K562 (cell line): ENCODE data around the gene SYVN1. TPM values are rescaled to one million over a fixed set of nuclear protein-coding genes. Genes with fewer than 3 reads are reported as not detected.

Experiments used
- ARID3B ChIP-seq: fragments of 250-450 bp; sonication (Bioruptor Pico); IDR thresholded peaks from 2 replicates; pipeline ENCODE4 v1.4.0; 2020; ENCODE audit warnings: borderline replicate concordance
- BDP1 ChIP-seq: IDR thresholded peaks from 3 replicates; pipeline ENCODE4 v1.6.1; 2011; ENCODE audit not compliant: insufficient read length, insufficient read depth
- CBX3 ChIP-seq, 2 experiments: IDR thresholded peaks; 1 replicate in 1 of 2; 2 replicates in 1 of 2; pipeline ENCODE4 v1.6.1; 2012; ENCODE audit warnings: inconsistent platforms in 2 of 2, low read length in 2 of 2, borderline replicate concordance in 1 of 2, control low read depth in 1 of 2
- CHD2 ChIP-seq: IDR thresholded peaks from 2 replicates; pipeline ENCODE4 v1.6.1; 2011; ENCODE audit warnings: low read depth, low read length
- ELF1 ChIP-seq: fragments of 200-800 bp; sonication (Bioruptor generic); IDR thresholded peaks from 2 replicates; pipeline ENCODE4 v1.6.1; 2016; ENCODE audit warnings: missing genetic modification characterization, missing compliant biosample characterization
- FOXJ2 ChIP-seq: fragments of 200-800 bp; sonication (Bioruptor generic); IDR thresholded peaks from 2 replicates; pipeline ENCODE4 v1.6.1; 2016; ENCODE audit warnings: missing genetic modification characterization, missing compliant biosample characterization
- GABPA ChIP-seq: fragments of 200-800 bp; sonication (Bioruptor generic); conservative IDR thresholded peaks from 2 replicates; pipeline ENCODE4 v1.6.1; 2016; ENCODE audit warnings: low read depth, missing genetic modification characterization, missing compliant biosample characterization
- KLF10 ChIP-seq: fragments of 250-450 bp; sonication (Bioruptor Pico); IDR thresholded peaks from 2 replicates; pipeline ENCODE4 v1.6.1; 2021; ENCODE audit warnings: matching md5 sums
- LEF1 ChIP-seq: fragments of 450-650 bp; IDR thresholded peaks from 2 replicates; pipeline ENCODE4 v1.6.1; 2016; ENCODE audit warnings: mild to moderate bottlenecking
- MTF1 ChIP-seq: fragments of 250-450 bp; sonication (Bioruptor Pico); IDR thresholded peaks from 2 replicates; pipeline ENCODE4 v1.9.0; 2021; ENCODE audit warnings: moderate library complexity, mild to moderate bottlenecking, inconsistent platforms, borderline replicate concordance
- PHF20 ChIP-seq: fragments of 450-650 bp; IDR thresholded peaks from 2 replicates; pipeline ENCODE4 v1.6.1; 2018; ENCODE audit not compliant: partially characterized antibody
- POLR3G ChIP-seq: IDR thresholded peaks from 2 replicates; pipeline ENCODE4 v1.6.1; 2011; ENCODE audit not compliant: insufficient read length, insufficient replicate concordance; ENCODE audit errors: extremely low read depth
- PTTG1 ChIP-seq: fragments of 450-650 bp; IDR thresholded peaks from 2 replicates; pipeline ENCODE4 v1.6.1; 2016; ENCODE audit warnings: low read depth, mild to moderate bottlenecking, missing genetic modification characterization, missing compliant biosample characterization
- SMAD4 ChIP-seq: fragments of 250-450 bp; sonication (Bioruptor Pico); conservative IDR thresholded peaks from 2 replicates; pipeline ENCODE4 v1.8.0; 2021; ENCODE audit warnings: inconsistent platforms, mild to moderate bottlenecking, moderate library complexity
- SUPT5H ChIP-seq: fragments of 450-650 bp; IDR thresholded peaks from 2 replicates; pipeline ENCODE4 v1.6.1; 2016
- U2AF1 ChIP-seq: fragments of 200-400 bp; formaldehyde crosslinking; optimal IDR thresholded peaks from 2 replicates; pipeline ENCODE3; 2017; ENCODE audit warnings: mild to moderate bottlenecking, low read depth, low read length, moderate library complexity
- ZNF12 ChIP-seq: sonication (generic); formaldehyde crosslinking; IDR thresholded peaks from 2 replicates; pipeline ENCODE4 v1.4.0; 2020; ENCODE audit warnings: mild to moderate bottlenecking, missing genetic modification reagents
- polyA plus RNA-seq, 8 experiments: library from polyadenylated mRNA; depleted of rRNA in 4 of 8; stranded (reverse) in 5 of 8; unstranded in 3 of 8; fragments of >200 nt; fragmentation: Nextera tagmentation in 2 of 8; fragmentation: Illumina TruSeq in 1 of 8; extraction: Ambion mirVana in 2 of 8; extraction: Trizol in 1 of 8; gene quantifications; 2 replicates each; pipeline versions ENCODE4 v1.2.1 to v1.2.3, GENCODE V29; 2011 to 2014; ENCODE audit warnings: inconsistent platforms in 1 of 8, missing spikeins in 1 of 8
- total RNA-seq, 7 experiments: library from RNA; depleted of rRNA in 6 of 7; stranded (reverse); fragments of >200 nt in 6 of 7; fragmentation: Illumina TruSeq in 2 of 7; extraction: Trizol in 2 of 7; gene quantifications; 2 replicates each; pipeline versions ENCODE4 v1.2.1 to v1.2.3, GENCODE V29; 2011 to 2021; ENCODE audit warnings: low replicate concordance in 1 of 7
- TF ChIP-seq, protein P1 (sequence below): IDR thresholded peaks from 2 replicates; pipeline ENCODE4 v1.6.1; 2011; ENCODE audit not compliant: insufficient read length; ENCODE audit errors: extremely low read depth
- TF ChIP-seq, protein P2 (sequence below): conservative IDR thresholded peaks from 2 replicates; pipeline ENCODE4 v1.6.1; 2011; ENCODE audit warnings: low read depth, mild to moderate bottlenecking, low read length; ENCODE audit not compliant: control insufficient read depth
- TF ChIP-seq, protein P3 (sequence below): fragments of 250-450 bp; sonication (Bioruptor Pico); IDR thresholded peaks from 2 replicates; pipeline ENCODE4 v1.4.0; 2020; ENCODE audit warnings: mild to moderate bottlenecking, moderate library complexity
- TF ChIP-seq, protein P4 (sequence below): fragments of 450-650 bp; formaldehyde crosslinking; IDR thresholded peaks from 2 replicates; pipeline ENCODE4 v1.4.0; 2020; ENCODE audit warnings: mild to moderate bottlenecking

The SYVN1 gene
- total and polyA plus RNA-seq, 9 of the 15 experiments (the other 6 are each of a cell fraction or from before 2014, with no cell fraction given): 0.41 to 47.4 (median 9.9) TPM

- TF ChIP-seq MTF1 (CRISPR knock-in tag): no peak
- TF ChIP-seq ZNF12 (CRISPR knock-in tag): 0 out of 2 replicates have a peak, but pooled peaks have one; percentile 23
- 0 out of 2 replicates have a peak, but pooled peaks have one; percentile 3 for TF ChIP-seq SMAD4 (CRISPR knock-in tag)
- no peak for TF ChIP-seq LEF1
- no peak for TF ChIP-seq KLF10 (CRISPR knock-in tag)
- no peak for TF ChIP-seq ARID3B (CRISPR knock-in tag)
- peak; percentile 79 for TF ChIP-seq CHD2
- TF ChIP-seq, protein P1, sequence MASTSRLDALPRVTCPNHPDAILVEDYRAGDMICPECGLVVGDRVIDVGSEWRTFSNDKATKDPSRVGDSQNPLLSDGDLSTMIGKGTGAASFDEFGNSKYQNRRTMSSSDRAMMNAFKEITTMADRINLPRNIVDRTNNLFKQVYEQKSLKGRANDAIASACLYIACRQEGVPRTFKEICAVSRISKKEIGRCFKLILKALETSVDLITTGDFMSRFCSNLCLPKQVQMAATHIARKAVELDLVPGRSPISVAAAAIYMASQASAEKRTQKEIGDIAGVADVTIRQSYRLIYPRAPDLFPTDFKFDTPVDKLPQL: no peak
- TF ChIP-seq, protein P2, sequence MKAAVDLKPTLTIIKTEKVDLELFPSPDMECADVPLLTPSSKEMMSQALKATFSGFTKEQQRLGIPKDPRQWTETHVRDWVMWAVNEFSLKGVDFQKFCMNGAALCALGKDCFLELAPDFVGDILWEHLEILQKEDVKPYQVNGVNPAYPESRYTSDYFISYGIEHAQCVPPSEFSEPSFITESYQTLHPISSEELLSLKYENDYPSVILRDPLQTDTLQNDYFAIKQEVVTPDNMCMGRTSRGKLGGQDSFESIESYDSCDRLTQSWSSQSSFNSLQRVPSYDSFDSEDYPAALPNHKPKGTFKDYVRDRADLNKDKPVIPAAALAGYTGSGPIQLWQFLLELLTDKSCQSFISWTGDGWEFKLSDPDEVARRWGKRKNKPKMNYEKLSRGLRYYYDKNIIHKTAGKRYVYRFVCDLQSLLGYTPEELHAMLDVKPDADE: 0 out of 2 replicates have a peak, but pooled peaks have one; percentile 21
- peak; percentile 83 for TF ChIP-seq ELF1
- TF ChIP-seq POLR3G: no peak
- TF ChIP-seq SUPT5H: no peak
- peak; percentile 43; the same call in 1 of the 2 replicates for TF ChIP-seq FOXJ2 (tag)
- no peak for TF ChIP-seq CBX3 (IDR thresholded peaks at IDR 0.05; ENCODE audit: borderline replicate concordance in 1 of 2, low read length in 2 of 2)
- TF ChIP-seq, protein P3, sequence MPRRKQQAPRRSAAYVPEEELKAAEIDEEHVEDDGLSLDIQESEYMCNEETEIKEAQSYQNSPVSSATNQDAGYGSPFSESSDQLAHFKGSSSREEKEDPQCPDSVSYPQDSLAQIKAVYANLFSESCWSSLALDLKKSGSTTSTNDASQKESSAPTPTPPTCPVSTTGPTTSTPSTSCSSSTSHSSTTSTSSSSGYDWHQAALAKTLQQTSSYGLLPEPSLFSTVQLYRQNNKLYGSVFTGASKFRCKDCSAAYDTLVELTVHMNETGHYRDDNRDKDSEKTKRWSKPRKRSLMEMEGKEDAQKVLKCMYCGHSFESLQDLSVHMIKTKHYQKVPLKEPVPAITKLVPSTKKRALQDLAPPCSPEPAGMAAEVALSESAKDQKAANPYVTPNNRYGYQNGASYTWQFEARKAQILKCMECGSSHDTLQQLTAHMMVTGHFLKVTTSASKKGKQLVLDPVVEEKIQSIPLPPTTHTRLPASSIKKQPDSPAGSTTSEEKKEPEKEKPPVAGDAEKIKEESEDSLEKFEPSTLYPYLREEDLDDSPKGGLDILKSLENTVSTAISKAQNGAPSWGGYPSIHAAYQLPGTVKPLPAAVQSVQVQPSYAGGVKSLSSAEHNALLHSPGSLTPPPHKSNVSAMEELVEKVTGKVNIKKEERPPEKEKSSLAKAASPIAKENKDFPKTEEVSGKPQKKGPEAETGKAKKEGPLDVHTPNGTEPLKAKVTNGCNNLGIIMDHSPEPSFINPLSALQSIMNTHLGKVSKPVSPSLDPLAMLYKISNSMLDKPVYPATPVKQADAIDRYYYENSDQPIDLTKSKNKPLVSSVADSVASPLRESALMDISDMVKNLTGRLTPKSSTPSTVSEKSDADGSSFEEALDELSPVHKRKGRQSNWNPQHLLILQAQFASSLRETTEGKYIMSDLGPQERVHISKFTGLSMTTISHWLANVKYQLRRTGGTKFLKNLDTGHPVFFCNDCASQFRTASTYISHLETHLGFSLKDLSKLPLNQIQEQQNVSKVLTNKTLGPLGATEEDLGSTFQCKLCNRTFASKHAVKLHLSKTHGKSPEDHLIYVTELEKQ (CRISPR knock-in tag): no peak
- peak; percentile 59 for TF ChIP-seq GABPA
- TF ChIP-seq, protein P4, sequence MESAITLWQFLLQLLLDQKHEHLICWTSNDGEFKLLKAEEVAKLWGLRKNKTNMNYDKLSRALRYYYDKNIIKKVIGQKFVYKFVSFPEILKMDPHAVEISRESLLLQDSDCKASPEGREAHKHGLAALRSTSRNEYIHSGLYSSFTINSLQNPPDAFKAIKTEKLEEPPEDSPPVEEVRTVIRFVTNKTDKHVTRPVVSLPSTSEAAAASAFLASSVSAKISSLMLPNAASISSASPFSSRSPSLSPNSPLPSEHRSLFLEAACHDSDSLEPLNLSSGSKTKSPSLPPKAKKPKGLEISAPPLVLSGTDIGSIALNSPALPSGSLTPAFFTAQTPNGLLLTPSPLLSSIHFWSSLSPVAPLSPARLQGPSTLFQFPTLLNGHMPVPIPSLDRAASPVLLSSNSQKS: no peak
- TF ChIP-seq U2AF1: no peak
- TF ChIP-seq BDP1: no peak
- TF ChIP-seq PTTG1 (tag): no peak
- TF ChIP-seq PHF20: peak; percentile 85
Measured at GRCh38 chr11:65181569-65182257, 47.4 kb upstream of the SYVN1 start, which contains the start of gene CAPN1 (continued).
